Measurements from ENCODE around the gene APOL6.

The APOL6 gene

DNA sequence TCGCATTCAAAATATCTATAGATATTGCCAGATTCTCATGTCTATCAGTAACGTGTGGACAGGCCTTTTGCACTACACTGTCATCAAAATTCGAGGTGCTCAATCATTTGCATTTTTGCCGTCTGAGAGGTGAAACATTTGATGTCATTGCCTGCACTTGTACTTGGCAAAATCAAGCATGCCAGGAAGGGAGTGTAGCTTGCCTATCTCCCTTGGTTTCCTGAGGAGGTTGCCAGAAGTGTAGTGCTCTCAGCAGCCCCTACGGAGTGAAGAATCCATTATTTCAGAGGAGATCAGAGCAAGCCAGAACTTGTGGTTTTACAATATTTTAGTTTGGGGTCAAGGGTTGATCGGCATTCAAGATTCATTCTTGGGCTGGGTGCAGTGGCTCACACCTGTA lies 39.2 kb downstream of the APOL6 start:
- no peak overlapping the region for H3K18ac ChIP-seq (ENCODE audit: low read length)
- no peak overlapping the region for H2BK12ac ChIP-seq (ENCODE audit: low read length)
- no peak overlapping the region for H4K12ac ChIP-seq (ENCODE audit: low read depth, low read length)
- H3K4me1 ChIP-seq (ENCODE audit: control insufficient read depth in 1 of 2, insufficient read depth in 2 of 2, low read length in 2 of 2) = no peaks in the 10 kb centered on the region
- no peaks in the 10 kb centered on the region for H3K79me1 ChIP-seq (ENCODE audit: low read length)
- H2AFZ ChIP-seq (ENCODE audit: insufficient read depth, low read length, poor library complexity) = no peak overlapping the region
- WGBS (ENCODE audit: extremely low coverage, insufficient coverage, insufficient read length) = no CpG with 5 or more reads among the region's 6 CpGs
- H4K91ac ChIP-seq (ENCODE audit: low read depth, low read length) = no peak overlapping the region
- H3K9ac ChIP-seq (ENCODE audit: low read length) = no peak overlapping the region
- no peaks in the 10 kb centered on the region for H3K27me3 ChIP-seq (ENCODE audit: insufficient read depth, low read length)
- no peaks in the 10 kb centered on the region for H3K79me2 ChIP-seq (ENCODE audit: control insufficient read depth, insufficient read depth, low read length, poor library complexity)
- no peaks in the 10 kb centered on the region for H3K9me3 ChIP-seq (ENCODE audit: insufficient read depth, low read depth, low read length)
- H4K8ac ChIP-seq (ENCODE audit: low read depth, low read length) = no peak overlapping the region
- H3K27ac ChIP-seq (ENCODE audit: low read depth, low read length) = no peak overlapping the region
- H3K36me3 ChIP-seq (ENCODE audit: control insufficient read depth in 1 of 2, insufficient read depth in 2 of 2, low read length in 2 of 2) = no peaks in the 10 kb centered on the region
- no peak overlapping the region for H3K4ac ChIP-seq (ENCODE audit: low read depth, low read length)
- no peak overlapping the region for H3K14ac ChIP-seq (ENCODE audit: low read length)
- no peak for DNase-seq
- no peak overlapping the region for H3K4me2 ChIP-seq (ENCODE audit: low read length)
- H3K23ac ChIP-seq (ENCODE audit: low read length) = no peak overlapping the region
- H2BK120ac ChIP-seq (ENCODE audit: insufficient read depth, low read length, poor library complexity) = no peak overlapping the region
- H3K4me3 ChIP-seq (ENCODE audit: low read depth, low read length) = no peak overlapping the region
- H2BK5ac ChIP-seq (ENCODE audit: low read depth, low read length, poor library complexity) = no peak overlapping the region
- H2AK5ac ChIP-seq (ENCODE audit: low read length) = no peak overlapping the region

DNA sequence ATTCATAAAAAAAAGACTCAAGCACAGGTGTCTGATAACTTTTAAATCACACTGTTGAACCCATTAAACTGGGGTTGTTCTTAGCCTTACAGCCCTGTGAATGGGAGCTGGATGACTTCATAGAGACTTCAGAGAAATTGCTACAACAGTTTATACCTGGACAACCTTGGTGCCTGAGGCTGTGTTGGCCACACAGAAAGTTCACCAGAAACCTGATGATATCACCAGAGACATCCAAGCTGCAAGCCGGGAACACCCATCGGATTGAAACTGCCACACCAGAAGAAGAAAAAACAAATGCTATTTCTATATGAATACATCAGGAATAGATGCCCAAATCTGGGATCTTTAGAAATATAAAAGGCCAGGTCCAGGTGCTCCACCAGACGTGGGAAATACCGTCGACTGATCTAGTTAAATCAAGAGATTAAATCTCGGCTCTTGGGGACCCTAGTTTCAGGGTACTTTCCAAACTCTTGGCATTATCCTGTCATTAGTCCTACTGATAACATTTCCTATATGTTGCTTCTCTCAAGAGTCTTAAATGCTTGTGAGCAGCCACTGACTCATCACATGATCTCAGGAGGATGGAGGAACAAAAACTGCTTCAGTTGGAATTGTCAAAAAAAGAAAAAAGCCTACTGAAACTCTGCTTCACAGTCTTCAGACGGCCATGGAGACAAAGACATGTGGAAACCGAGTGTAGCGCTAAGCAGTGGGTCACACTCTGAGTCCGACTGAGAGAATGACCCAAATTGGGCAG lies 40.8 kb downstream of the APOL6 start:
- H3K23ac ChIP-seq (ENCODE audit: low read length) = no peak overlapping the region
- H3K27ac ChIP-seq (ENCODE audit: low read depth, low read length) = no peak overlapping the region
- no peak overlapping the region for H3K9ac ChIP-seq (ENCODE audit: low read length)
- no peak overlapping the region for H3K4ac ChIP-seq (ENCODE audit: low read depth, low read length)
- no peak overlapping the region for H2BK12ac ChIP-seq (ENCODE audit: low read length)
- H3K9me3 ChIP-seq (ENCODE audit: insufficient read depth, low read depth, low read length) = no peaks in the 10 kb centered on the region
- H3K27me3 ChIP-seq (ENCODE audit: insufficient read depth, low read length) = no peaks in the 10 kb centered on the region
- H3K36me3 ChIP-seq (ENCODE audit: control insufficient read depth in 1 of 2, insufficient read depth in 2 of 2, low read length in 2 of 2) = no peaks in the 10 kb centered on the region
- no peak overlapping the region for H3K18ac ChIP-seq (ENCODE audit: low read length)
- H3K4me2 ChIP-seq (ENCODE audit: low read length) = no peak overlapping the region
- no peak overlapping the region for H2BK5ac ChIP-seq (ENCODE audit: low read depth, low read length, poor library complexity)
- no peak overlapping the region for H2AFZ ChIP-seq (ENCODE audit: insufficient read depth, low read length, poor library complexity)
- no peak overlapping the region for H2AK5ac ChIP-seq (ENCODE audit: low read length)
- no peak overlapping the region for H3K4me3 ChIP-seq (ENCODE audit: low read depth, low read length)
- H4K91ac ChIP-seq (ENCODE audit: low read depth, low read length) = no peak overlapping the region
- no peaks in the 10 kb centered on the region for H3K4me1 ChIP-seq (ENCODE audit: control insufficient read depth in 1 of 2, insufficient read depth in 2 of 2, low read length in 2 of 2)
- no peak overlapping the region for H2BK120ac ChIP-seq (ENCODE audit: insufficient read depth, low read length, poor library complexity)
- peak in 1 of 2 donors; percentile 18 for DNase-seq
- no peak overlapping the region for H4K12ac ChIP-seq (ENCODE audit: low read depth, low read length)
- no peaks in the 10 kb centered on the region for H3K79me2 ChIP-seq (ENCODE audit: control insufficient read depth, insufficient read depth, low read length, poor library complexity)
- no peaks in the 10 kb centered on the region for H3K79me1 ChIP-seq (ENCODE audit: low read length)
- WGBS (ENCODE audit: extremely low coverage, insufficient coverage, insufficient read length) = no CpG with 5 or more reads among the region's 10 CpGs
- no peak overlapping the region for H4K8ac ChIP-seq (ENCODE audit: low read depth, low read length)
- H3K14ac ChIP-seq (ENCODE audit: low read length) = no peak overlapping the region

DNA sequence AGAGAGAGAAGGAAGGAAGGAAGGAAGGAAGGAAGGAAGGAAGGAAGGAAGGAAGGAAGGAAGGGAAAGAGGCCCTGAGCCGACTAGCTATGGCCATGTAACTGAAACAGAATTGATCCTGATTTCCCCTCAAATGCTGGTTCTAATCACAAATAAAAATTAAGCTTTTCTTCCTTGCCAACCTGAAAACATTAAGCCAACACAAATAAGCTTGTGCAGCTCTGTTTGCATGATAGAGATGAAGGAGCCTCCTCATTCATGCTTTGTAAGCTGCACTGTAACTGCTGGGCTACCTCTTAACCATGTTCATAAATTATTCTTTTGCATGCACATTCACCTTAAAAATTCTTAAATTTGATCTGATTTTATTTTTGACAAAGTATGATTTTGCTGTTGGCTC lies 41.8 kb downstream of the APOL6 start:
- no peaks in the 10 kb centered on the region for H3K4me1 ChIP-seq (ENCODE audit: control insufficient read depth in 1 of 2, insufficient read depth in 2 of 2, low read length in 2 of 2)
- H3K23ac ChIP-seq (ENCODE audit: low read length) = no peak overlapping the region
- H3K9ac ChIP-seq (ENCODE audit: low read length) = no peak overlapping the region
- no peaks in the 10 kb centered on the region for H3K27me3 ChIP-seq (ENCODE audit: insufficient read depth, low read length)
- H3K14ac ChIP-seq (ENCODE audit: low read length) = no peak overlapping the region
- no peak overlapping the region for H2BK12ac ChIP-seq (ENCODE audit: low read length)
- no peak overlapping the region for H4K8ac ChIP-seq (ENCODE audit: low read depth, low read length)
- H3K9me3 ChIP-seq (ENCODE audit: insufficient read depth, low read depth, low read length) = no peaks in the 10 kb centered on the region
- H3K4ac ChIP-seq (ENCODE audit: low read depth, low read length) = no peak overlapping the region
- no peak overlapping the region for H2BK5ac ChIP-seq (ENCODE audit: low read depth, low read length, poor library complexity)
- H4K91ac ChIP-seq (ENCODE audit: low read depth, low read length) = no peak overlapping the region
- H3K79me2 ChIP-seq (ENCODE audit: control insufficient read depth, insufficient read depth, low read length, poor library complexity) = no peaks in the 10 kb centered on the region
- no peak overlapping the region for H3K4me2 ChIP-seq (ENCODE audit: low read length)
- no peak overlapping the region for H4K12ac ChIP-seq (ENCODE audit: low read depth, low read length)
- no peak overlapping the region for H3K27ac ChIP-seq (ENCODE audit: low read depth, low read length)
- WGBS (ENCODE audit: extremely low coverage, insufficient coverage, insufficient read length) = no CpG with 5 or more reads among the region's 1 CpG
- DNase-seq = no peak
- no peaks in the 10 kb centered on the region for H3K36me3 ChIP-seq (ENCODE audit: control insufficient read depth in 1 of 2, insufficient read depth in 2 of 2, low read length in 2 of 2)
- no peaks in the 10 kb centered on the region for H3K79me1 ChIP-seq (ENCODE audit: low read length)
- H2AK5ac ChIP-seq (ENCODE audit: low read length) = no peak overlapping the region
- H3K18ac ChIP-seq (ENCODE audit: low read length) = no peak overlapping the region
- H2AFZ ChIP-seq (ENCODE audit: insufficient read depth, low read length, poor library complexity) = no peak overlapping the region
- H2BK120ac ChIP-seq (ENCODE audit: insufficient read depth, low read length, poor library complexity) = no peak overlapping the region
- H3K4me3 ChIP-seq (ENCODE audit: low read depth, low read length) = no peak overlapping the region

DNA sequence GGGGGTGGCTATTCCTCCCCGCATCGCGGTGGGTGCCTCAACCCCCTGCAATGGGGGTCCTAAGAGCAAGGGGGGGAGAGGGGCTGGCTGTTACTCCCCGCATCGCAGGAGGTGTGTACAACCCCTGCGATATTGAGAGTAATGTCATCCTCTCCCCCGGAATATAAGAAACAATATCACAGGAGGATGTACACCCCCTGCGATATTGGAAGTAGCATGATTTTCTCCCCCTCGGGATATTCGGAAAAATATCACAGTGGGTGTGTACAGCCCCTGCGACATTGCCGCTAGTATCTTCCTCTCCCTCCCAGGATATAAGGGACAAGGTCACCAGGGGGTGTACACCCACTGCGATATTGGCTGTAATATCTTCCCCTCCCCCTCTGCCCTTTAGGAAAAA lies 47.0 kb downstream of the APOL6 start:
- no peaks in the 10 kb centered on the region for H3K79me2 ChIP-seq (ENCODE audit: control insufficient read depth, insufficient read depth, low read length, poor library complexity)

More for the DNA sequence above, 47.0 kb downstream of the APOL6 start:
- H4K12ac ChIP-seq (ENCODE audit: low read depth, low read length) = no peak overlapping the region
- no peak overlapping the region for H2BK5ac ChIP-seq (ENCODE audit: low read depth, low read length, poor library complexity)
- no peak overlapping the region for H2AK5ac ChIP-seq (ENCODE audit: low read length)
- no peaks in the 10 kb centered on the region for H3K4me1 ChIP-seq (ENCODE audit: control insufficient read depth in 1 of 2, insufficient read depth in 2 of 2, low read length in 2 of 2)
- no peaks in the 10 kb centered on the region for H3K9me3 ChIP-seq (ENCODE audit: insufficient read depth, low read depth, low read length)
- H3K9ac ChIP-seq (ENCODE audit: low read length) = no peak overlapping the region
- H3K14ac ChIP-seq (ENCODE audit: low read length) = no peak overlapping the region
- no peak for DNase-seq
- no peak overlapping the region for H4K91ac ChIP-seq (ENCODE audit: low read depth, low read length)
- no peak overlapping the region for H3K18ac ChIP-seq (ENCODE audit: low read length)
- H3K27me3 ChIP-seq (ENCODE audit: insufficient read depth, low read length) = no peaks in the 10 kb centered on the region
- no peak overlapping the region for H3K4me3 ChIP-seq (ENCODE audit: low read depth, low read length)
- H3K36me3 ChIP-seq (ENCODE audit: control insufficient read depth in 1 of 2, insufficient read depth in 2 of 2, low read length in 2 of 2) = no peaks in the 10 kb centered on the region
- H3K79me1 ChIP-seq (ENCODE audit: low read length) = no peaks in the 10 kb centered on the region
- no CpG with 5 or more reads among the region's 13 CpGs for WGBS (ENCODE audit: extremely low coverage, insufficient coverage, insufficient read length)
- no peak overlapping the region for H3K23ac ChIP-seq (ENCODE audit: low read length)
- no peak overlapping the region for H2BK120ac ChIP-seq (ENCODE audit: insufficient read depth, low read length, poor library complexity)
- H3K27ac ChIP-seq (ENCODE audit: low read depth, low read length) = no peak overlapping the region
- H2AFZ ChIP-seq (ENCODE audit: insufficient read depth, low read length, poor library complexity) = no peak overlapping the region
- H3K4me2 ChIP-seq (ENCODE audit: low read length) = no peak overlapping the region
- no peak overlapping the region for H2BK12ac ChIP-seq (ENCODE audit: low read length)
- no peak overlapping the region for H4K8ac ChIP-seq (ENCODE audit: low read depth, low read length)
- H3K4ac ChIP-seq (ENCODE audit: low read depth, low read length) = no peak overlapping the region

Data from trophoblast cell (in vitro differentiated cells and primary cell).